B cell (primary cell): ENCODE results near the gene IKZF1. TPM values are rescaled to one million over a fixed set of nuclear protein-coding genes. Genes with fewer than 3 reads are reported as not detected.
A peak's percentile ranks its signal among the peaks of the same experiment; 100 is the strongest.

ENCODE experiments used
- ATAC-seq: fragments of 200-7000 bp; cut with Tn5 transposase; one replicate; pipeline ENCODE4 v1.10.0; 2021; ENCODE audit warnings: low read depth, mild to moderate bottlenecking, moderate number of reproducible peaks, moderate library complexity
- CTCF ChIA-PET: fragments of 350-600 bp; sonication (Branson Sonifier 250); formaldehyde crosslinking; loops from one replicate; lab custom pipeline; 2021; ENCODE audit warnings: antibody characterized with exemption, inconsistent platforms; lab: Charles Lee
- POLR2A ChIA-PET: fragments of 350-600 bp; sonication (Branson Sonifier 250); formaldehyde crosslinking; loops from one replicate; lab custom pipeline; 2021; ENCODE audit warnings: antibody characterized with exemption; lab: Charles Lee
- DNase-seq: peaks from one replicate; pipeline ENCODE4 v3.0.0; 2013
- H2AFZ ChIP-seq: 2 replicates; pipeline ENCODE4 v1.6.1; 2012; ENCODE audit warnings: mild to moderate bottlenecking, low read depth, low read length; ENCODE audit not compliant: insufficient read depth, poor library complexity, severe bottlenecking
- H3K27ac ChIP-seq, 2 donors: 1 replicate in 1 of 2; 2 replicates in 1 of 2; pipeline ENCODE4 v1.5.1; 2012 to 2013; ENCODE audit warnings: low read length in 2 of 2, mild to moderate bottlenecking in 2 of 2, moderate library complexity in 1 of 2
- H3K27me3 ChIP-seq, 4 experiments: fragments of 200-600 bp in 1 of 4; sonication (generic) in 1 of 4; replicated peaks in 1 of 4; 1 replicate in 2 of 4; 2 replicates in 2 of 4; pipeline versions ENCODE4 v1.6.1 to v1.7.0; 2013 to 2016; ENCODE audit warnings: low read length in 3 of 4, mild to moderate bottlenecking in 2 of 4, mixed read lengths in 1 of 4, moderate library complexity in 1 of 4; ENCODE audit not compliant: insufficient read depth in 4 of 4, control insufficient read depth in 3 of 4; ENCODE audit errors: control extremely low read depth in 1 of 4
- H3K36me3 ChIP-seq, 2 experiments: replicated peaks in 1 of 2; 1 replicate in 1 of 2; 2 replicates in 1 of 2; pipeline versions ENCODE4 v1.6.1 to v1.7.1; 2013; ENCODE audit warnings: low read length in 1 of 2; ENCODE audit not compliant: insufficient read depth in 2 of 2, control insufficient read depth in 1 of 2; ENCODE audit errors: control extremely low read depth in 1 of 2, extremely low read depth in 1 of 2
- H3K4me1 ChIP-seq, 2 donors: fragments of 200-600 bp in 1 of 2; sonication (generic) in 1 of 2; 1 replicate in 1 of 2; 2 replicates in 1 of 2; pipeline versions ENCODE4 v1.5.1 to v1.6.1; 2013 to 2017; ENCODE audit warnings: low read length in 2 of 2; ENCODE audit not compliant: control insufficient read depth in 2 of 2, insufficient read depth in 2 of 2
- H3K4me2 ChIP-seq: replicated peaks from 2 replicates; pipeline ENCODE3; 2012; ENCODE audit warnings: mild to moderate bottlenecking, low read depth, low read length; ENCODE audit not compliant: poor library complexity, severe bottlenecking
- H3K4me3 ChIP-seq, 5 experiments: fragments of 200-600 bp in 1 of 5; sonication (generic) in 1 of 5; 1 replicate in 3 of 5; 2 replicates in 2 of 5; pipeline versions ENCODE4 v1.5.1 to v1.7.0; 2011 to 2016; ENCODE audit warnings: low read length in 4 of 5, mild to moderate bottlenecking in 4 of 5, low read depth in 2 of 5, control low read depth in 1 of 5, moderate library complexity in 1 of 5; ENCODE audit not compliant: insufficient read depth in 1 of 5; ENCODE audit errors: control extremely low read depth in 1 of 5, extremely low read depth in 1 of 5
- H3K79me2 ChIP-seq: fragments of 200-600 bp; sonication (generic); one replicate; pipeline ENCODE4 v1.6.0; 2016; ENCODE audit warnings: low read length; ENCODE audit not compliant: control insufficient read depth, insufficient read depth
- H3K9ac ChIP-seq: fragments of 200-600 bp; sonication (generic); 2 replicates; pipeline ENCODE4 v1.6.1; 2017; ENCODE audit warnings: mild to moderate bottlenecking, low read length, moderate library complexity
- H3K9me3 ChIP-seq, 3 donors: one replicate each; pipeline versions ENCODE4 v1.6.1 to v1.7.1; 2013; ENCODE audit warnings: low read length in 2 of 3; ENCODE audit not compliant: control insufficient read depth in 2 of 3, insufficient read depth in 1 of 3; ENCODE audit errors: control extremely low read depth in 1 of 3
- H4K20me1 ChIP-seq: 2 replicates; pipeline ENCODE4 v1.6.0; 2012; ENCODE audit warnings: mild to moderate bottlenecking, low read length; ENCODE audit not compliant: insufficient read depth, control insufficient read depth, poor library complexity, severe bottlenecking
- H3K27ac Mint-ChIP-seq: one replicate; pipeline ENCODE4 v1.8.0; 2021; ENCODE audit warnings: mixed read lengths
- H3K27me3 Mint-ChIP-seq: one replicate; pipeline ENCODE4 v1.8.0; 2021; ENCODE audit warnings: mixed read lengths
- H3K4me1 Mint-ChIP-seq: one replicate; pipeline ENCODE4 v1.8.0; 2021; ENCODE audit warnings: mixed read lengths
- H3K4me3 Mint-ChIP-seq: one replicate; pipeline ENCODE4 v1.8.0; 2021; ENCODE audit warnings: mixed read lengths
- H3K9me3 Mint-ChIP-seq: one replicate; pipeline ENCODE4 v1.8.0; 2022; ENCODE audit warnings: mixed read lengths; ENCODE audit not compliant: insufficient read depth
- CTCF ChIP-seq: fragments of 200-600 bp; IDR thresholded peaks from one replicate; pipeline ENCODE4 v1.8.0; 2022; ENCODE audit warnings: antibody characterized with exemption, mild to moderate bottlenecking
- EZH2 ChIP-seq: IDR thresholded peaks from 2 replicates; pipeline ENCODE4 v1.6.1; 2012; ENCODE audit warnings: borderline replicate concordance, low read depth, mild to moderate bottlenecking, moderate library complexity, low read length; ENCODE audit not compliant: insufficient read depth, poor library complexity, severe bottlenecking
- WGBS: methylation state at CpG from one replicate; pipeline ENCODE4 v1.1.5; 2013; ENCODE audit warnings: missing lambda C conversion rate; ENCODE audit not compliant: insufficient coverage; 5-methylcytosine and 5-hydroxymethylcytosine counted together
- intact Hi-C: fragments of 100-400 bp; cut with micrococcal nuclease; formaldehyde crosslinking; loops from one replicate; pipeline ENCODE4 v1.10.0; 2022
- polyA plus RNA-seq: library from polyadenylated mRNA; depleted of rRNA; stranded (reverse); fragments of >200 nt; gene quantifications from 2 replicates; pipeline ENCODE4 v1.2.3, GENCODE V29; 2012
- total RNA-seq, 2 donors: library from RNA; stranded (reverse); fragments of 120-200 nt in 1 of 2; gene quantifications; 1 replicate in 1 of 2; 2 replicates in 1 of 2; pipeline versions ENCODE4 v1.2.3 to v1.2.4, GENCODE V29; 2013 to 2022

The IKZF1 gene
- total and polyA plus RNA-seq, 2 donors (not counting 1 experiment from before 2014, with no cell fraction given) = 199 to 254 TPM

- intact Hi-C loops = loop anchor here (2.0 kb wide), 1 partner anchor 15 kb away; no protein-coding TSS in a partner anchor
- CTCF ChIA-PET = interaction anchor here (0.6 to 13.1 kb wide), 36 partner anchors 8 to 225 kb away, joined by 3 to 241 read pairs (median 6); partner anchors contain the start of genes FIGNL1 and IKZF1
- H3K27ac ChIP-seq = peak overlapping the region; percentile 11 to 71
- H3K36me3 ChIP-seq = peaks cover 17 to 89% of the 10 kb centered on the region in 2 experiments
- Mint-ChIP-seq H3K4me1 (peaks cover 91% of the 10 kb centered on the region), H3K27me3 (no peaks in the 10 kb centered on the region), H3K9me3 (peaks cover 2% of the 10 kb centered on the region), H3K27ac (peak overlapping the region; percentile 91), H3K4me3 (no peak overlapping the region)
- no peak overlapping the region for H2AFZ ChIP-seq
- peaks cover 74% of the 10 kb centered on the region for H3K79me2 ChIP-seq
- POLR2A ChIA-PET = interaction anchor here (1.1 to 1.7 kb wide), 4 partner anchors 15 to 62 kb away, joined by 3 to 5 read pairs (median 4); no protein-coding TSS in a partner anchor
- H3K4me2 ChIP-seq = no peak overlapping the region
- H4K20me1 ChIP-seq = peaks cover 6% of the 10 kb centered on the region
- DNase-seq (no peak), ATAC-seq (no peak)
- peaks cover 2 to 8% (median 5%) of the 10 kb centered on the region in 3 donors for H3K9me3 ChIP-seq
- H3K4me1 ChIP-seq = peaks cover 32 to 55% of the 10 kb centered on the region in 2 donors
- no peaks in the 10 kb centered on the region for H3K27me3 ChIP-seq
- no peak for TF ChIP-seq EZH2
- no peak for TF ChIP-seq CTCF
- H3K4me3 ChIP-seq = no peak overlapping the region
- WGBS = 94% methylated on average over 5 of the region's 6 CpGs
- H3K9ac ChIP-seq = no peak overlapping the region
Observed at GRCh38 chr7:50367570-50367969, 63.1 kb downstream of the IKZF1 start.

- Mint-ChIP-seq H3K27ac (peak overlapping the region; percentile 91), H3K4me3 (no peak overlapping the region), H3K9me3 (peaks cover 2% of the 10 kb centered on the region), H3K4me1 (peaks cover 91% of the 10 kb centered on the region), H3K27me3 (no peaks in the 10 kb centered on the region)
- Histone ChIP-seq H3K9ac (no peak overlapping the region), H2AFZ (no peak overlapping the region), H3K4me3 (no peak overlapping the region), H3K27ac (peak overlapping the region in 1 of 2 donors; percentile 71), H3K36me3 (peaks cover 17 to 89% of the 10 kb centered on the region in 2 experiments), H4K20me1 (no peaks in the 10 kb centered on the region), H3K79me2 (peaks cover 74% of the 10 kb centered on the region), H3K27me3 (no peaks in the 10 kb centered on the region), H3K9me3 (peaks cover 2 to 8% (median 5%) of the 10 kb centered on the region in 3 donors), H3K4me1 (peaks cover 32 to 55% of the 10 kb centered on the region in 2 donors), H3K4me2 (no peak overlapping the region)
- ChIA-PET POLR2A (interaction anchor here (0.5 to 1.7 kb wide), 7 partner anchors 14 to 300 kb away, joined by 3 to 5 read pairs (median 4); partner anchors contain the start of gene IKZF1), CTCF (interaction anchor here (0.7 to 13.1 kb wide), 39 partner anchors 9 to 276 kb away, joined by 3 to 241 read pairs (median 7); partner anchors contain the start of gene IKZF1)
- DNase-seq (no peak), ATAC-seq (no peak)
- intact Hi-C loops = loop anchor here (2.0 kb wide), 2 partner anchors 30 to 42 kb away; no protein-coding TSS in a partner anchor
- no peak for TF ChIP-seq EZH2
- no peak for TF ChIP-seq CTCF
- 84% methylated on average over 2 of the region's 4 CpGs for WGBS
Observed at GRCh38 chr7:50368366-50368765, 63.9 kb downstream of the IKZF1 start.
